HCT116 (cell line): ENCODE measurements around the gene SLC25A47. TPM values are rescaled to one million over a fixed set of nuclear protein-coding genes. Genes with fewer than 3 reads are reported as not detected.

ENCODE experiments used
- ATAC-seq: fragments of 200-7000 bp; cut with Tn5 transposase; 2 replicates; pipeline ENCODE4 v1.9.1; 2020; ENCODE audit warnings: mild to moderate bottlenecking, moderate library complexity
- BruUV-seq: library from RNA; stranded (reverse); fragments of 400-500 nt; replicated peaks from 2 replicates; lab custom pipeline; 2021; lab: Mats Ljungman, UMichigan
- CTCF ChIA-PET: fragments of 300-600 bp; sonication (Branson Sonifier 250); formaldehyde crosslinking; loops from one replicate; lab custom pipeline; 2021; ENCODE audit warnings: antibody characterized with exemption; lab: Charles Lee
- POLR2A ChIA-PET: fragments of 300-600, 350-600 bp; sonication (Branson Sonifier 250); formaldehyde crosslinking; loops from one replicate; lab custom pipeline; 2021; ENCODE audit warnings: antibody characterized with exemption; lab: Charles Lee
- RAD21 ChIA-PET, 2 experiments: fragments of 300-600 bp; sonication (Branson Sonifier 250); formaldehyde crosslinking; loops; one replicate each; lab custom pipeline; 2023; ENCODE audit warnings: low total read pairs in 2 of 2; ENCODE audit not compliant: uncharacterized antibody in 2 of 2, unreplicated experiment in 2 of 2, low non-redundant PET in 1 of 2; lab: Charles Lee
- DNase-seq: peaks from one replicate; pipeline ENCODE4 v3.0.0-alpha.2; 2010; ENCODE audit warnings: low read depth, low spot score
- H2AFZ ChIP-seq: fragments of 200-600 bp; shearing (Covaris generic), sonication (generic); 2 replicates; pipeline ENCODE4 v1.6.1; 2017; ENCODE audit warnings: low read depth, mixed run types, mixed read lengths, antibody characterized with exemption, low read length; ENCODE audit not compliant: poor library complexity, severe bottlenecking
- H3K27ac ChIP-seq: 2 replicates; pipeline ENCODE4 v1.5.1; 2012; ENCODE audit warnings: low read depth, low read length
- H3K27me3 ChIP-seq: fragments of 200-600 bp; sonication (generic); 2 replicates; pipeline ENCODE4 v1.6.1; 2016; ENCODE audit warnings: mixed run types, low read length, mixed read lengths; ENCODE audit not compliant: insufficient read depth
- H3K36me3 ChIP-seq, 2 experiments: fragments of 200-500 bp in 1 of 2; fragments of 200-600 bp in 1 of 2; sonication (Bioruptor generic) in 1 of 2; sonication (generic) in 1 of 2; 2 replicates each; pipeline versions ENCODE4 v1.5.1 to v1.6.1; 2014 to 2016; ENCODE audit warnings: low read length in 2 of 2, inconsistent platforms in 1 of 2, mixed read lengths in 1 of 2, mixed run types in 1 of 2; ENCODE audit not compliant: insufficient read depth in 2 of 2, control insufficient read depth in 1 of 2
- H3K4me1 ChIP-seq, 2 experiments: fragments of 200-600 bp in 1 of 2; sonication (generic) in 1 of 2; 2 replicates each; pipeline versions ENCODE4 v1.5.1 to v1.6.1; 2012 to 2017; ENCODE audit warnings: low read length in 2 of 2, inconsistent platforms in 1 of 2, mild to moderate bottlenecking in 1 of 2, mixed read lengths in 1 of 2, mixed run types in 1 of 2, moderate library complexity in 1 of 2; ENCODE audit not compliant: insufficient read depth in 2 of 2, control insufficient read depth in 1 of 2
- H3K4me2 ChIP-seq: fragments of 200-600 bp; sonication (generic); 2 replicates; pipeline ENCODE4 v1.6.1; 2017; ENCODE audit warnings: mixed run types, low read length, mixed read lengths
- H3K4me3 ChIP-seq, 2 experiments: fragments of 200-600 bp in 1 of 2; sonication (generic) in 1 of 2; replicated peaks in 1 of 2; 2 replicates each; pipeline ENCODE4 v1.5.1; 2011 to 2016; ENCODE audit warnings: low read length in 2 of 2, control low read depth in 1 of 2, low read depth in 1 of 2, mild to moderate bottlenecking in 1 of 2, mixed read lengths in 1 of 2, mixed run types in 1 of 2
- H3K79me2 ChIP-seq: fragments of 200-600 bp; sonication (generic); 2 replicates; pipeline ENCODE4 v1.6.1; 2017; ENCODE audit warnings: mild to moderate bottlenecking, mixed run types, low read length, moderate library complexity, mixed read lengths; ENCODE audit not compliant: insufficient read depth
- H3K9ac ChIP-seq: fragments of 200-600 bp; sonication (generic); 2 replicates; pipeline ENCODE4 v1.6.1; 2016; ENCODE audit warnings: low read length, mixed read lengths
- H3K9me2 ChIP-seq: fragments of 200-600 bp; sonication (generic), shearing (Covaris generic); 2 replicates; pipeline ENCODE4 v1.6.1; 2017; ENCODE audit warnings: mixed run types, mild to moderate bottlenecking, moderate library complexity; ENCODE audit not compliant: insufficient read depth
- H3K9me3 ChIP-seq, 2 experiments: fragments of 200-500 bp in 1 of 2; fragments of 200-600 bp in 1 of 2; sonication (Bioruptor generic) in 1 of 2; sonication (generic) in 1 of 2; 2 replicates each; pipeline ENCODE4 v1.6.1; 2014 to 2017; ENCODE audit warnings: low read length in 2 of 2, mixed read lengths in 2 of 2, inconsistent platforms in 1 of 2, low read depth in 1 of 2, mild to moderate bottlenecking in 1 of 2, mixed run types in 1 of 2, moderate library complexity in 1 of 2; ENCODE audit not compliant: control insufficient read depth in 1 of 2, insufficient read depth in 1 of 2
- H4K20me1 ChIP-seq: fragments of 200-600 bp; sonication (generic), shearing (Covaris generic); 2 replicates; pipeline ENCODE4 v1.6.1; 2017; ENCODE audit warnings: mixed run types, mild to moderate bottlenecking, moderate library complexity; ENCODE audit not compliant: insufficient read depth
- CBX3 ChIP-seq: IDR thresholded peaks from 2 replicates; pipeline ENCODE4 v1.6.1; 2012; ENCODE audit warnings: low read depth
- CEBPB ChIP-seq: IDR thresholded peaks from 2 replicates; pipeline ENCODE4 v1.6.1; 2012; ENCODE audit warnings: low read depth
- ELF1 ChIP-seq: IDR thresholded peaks from 2 replicates; pipeline ENCODE4 v1.6.1; 2012; ENCODE audit warnings: low read depth, borderline replicate concordance
- FOSL1 ChIP-seq: IDR thresholded peaks from 2 replicates; pipeline ENCODE4 v1.6.1; 2012; ENCODE audit warnings: low read depth
- POLR2AphosphoS5 ChIP-seq: IDR thresholded peaks from 2 replicates; pipeline ENCODE4 v1.6.1; 2011; ENCODE audit warnings: mild to moderate bottlenecking, low read depth, low read length, moderate library complexity
- SIN3A ChIP-seq: IDR thresholded peaks from 2 replicates; pipeline ENCODE4 v1.6.1; 2012; ENCODE audit warnings: low read depth
- SP1 ChIP-seq: IDR thresholded peaks from 2 replicates; pipeline ENCODE4 v1.6.1; 2012; ENCODE audit warnings: low read depth
- SRF ChIP-seq: IDR thresholded peaks from 2 replicates; pipeline ENCODE4 v1.6.1; 2012; ENCODE audit warnings: low read depth
- TCF7L2 ChIP-seq: IDR thresholded peaks from 2 replicates; pipeline ENCODE4 v1.7.0; 2011; ENCODE audit warnings: borderline replicate concordance, inconsistent platforms; ENCODE audit not compliant: insufficient read depth, insufficient read length; ENCODE audit errors: extremely low read depth
- ZNF274 ChIP-seq: fragments of 200-500 bp; sonication (Bioruptor generic); IDR thresholded peaks from 2 replicates; pipeline ENCODE4 v1.6.1; 2014; ENCODE audit warnings: mild to moderate bottlenecking, low read depth, low read length, inconsistent platforms
- intact Hi-C: fragments of 100-400 bp; cut with micrococcal nuclease; formaldehyde crosslinking; loops from 2 replicates; pipeline ENCODE4 v1.10.0; 2022
- total RNA-seq: library from RNA; stranded (reverse); gene quantifications from one replicate; pipeline ENCODE4 v1.2.1, GENCODE V29; 2021; ENCODE audit not compliant: unreplicated experiment
- TF ChIP-seq, protein P1 (sequence below): IDR thresholded peaks from 2 replicates; pipeline ENCODE4 v1.6.1; 2012; ENCODE audit warnings: low read depth
- TF ChIP-seq, protein P2 (sequence below): IDR thresholded peaks from 2 replicates; pipeline ENCODE4 v1.6.1; 2012

Gene SLC25A47
- total RNA-seq, 1 experiment from 2014 or later = 0.17 TPM

DNA sequence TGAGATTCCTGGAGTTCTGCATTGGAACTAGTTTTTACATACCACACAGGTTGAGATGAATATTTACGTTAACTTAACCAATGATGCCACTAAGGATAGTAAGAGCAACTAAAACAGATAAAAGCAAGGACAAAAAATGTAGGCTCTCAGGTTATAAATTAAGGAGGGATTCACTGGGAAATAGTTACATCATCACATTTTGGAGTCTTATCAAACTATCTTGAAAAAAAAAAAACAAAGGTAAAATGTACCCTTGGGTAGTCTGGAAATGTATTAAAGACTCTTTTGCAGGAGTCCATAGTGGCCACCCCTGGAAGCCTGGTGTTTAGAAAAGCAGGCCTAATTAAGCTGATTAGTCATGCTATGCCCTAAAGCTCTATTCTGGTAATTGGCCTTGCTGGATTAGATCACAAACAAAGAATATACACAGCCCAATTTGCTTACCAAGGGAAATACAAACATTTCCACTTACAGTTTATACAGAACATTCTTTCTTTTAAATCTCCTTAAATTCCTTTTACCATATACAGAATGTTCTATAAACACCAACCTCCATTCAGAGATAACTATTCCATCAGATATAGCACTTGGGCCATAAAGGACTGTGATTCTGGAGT is 39.3 kb downstream of the SLC25A47 start:
- Histone ChIP-seq H3K27ac (no peak overlapping the region), H3K79me2 (no peaks in the 10 kb centered on the region), H3K9ac (no peak overlapping the region), H3K36me3 (peaks cover 15 to 23% of the 10 kb centered on the region in 2 experiments), H4K20me1 (no peaks in the 10 kb centered on the region), H3K9me2 (no peaks in the 10 kb centered on the region), H3K4me3 (no peak overlapping the region), H3K4me2 (no peak overlapping the region), H3K9me3 (no peaks in the 10 kb centered on the region), H3K27me3 (no peaks in the 10 kb centered on the region), H2AFZ (no peak overlapping the region), H3K4me1 (no peaks in the 10 kb centered on the region)
- ChIA-PET RAD21 (no interaction called here), POLR2A (no interaction called here), CTCF (no interaction called here)
- TF ChIP-seq ZNF274 = no peak
- TF ChIP-seq FOSL1 = no peak
- TF ChIP-seq SP1 = no peak
- TF ChIP-seq CBX3 = no peak
- TF ChIP-seq, protein P1, sequence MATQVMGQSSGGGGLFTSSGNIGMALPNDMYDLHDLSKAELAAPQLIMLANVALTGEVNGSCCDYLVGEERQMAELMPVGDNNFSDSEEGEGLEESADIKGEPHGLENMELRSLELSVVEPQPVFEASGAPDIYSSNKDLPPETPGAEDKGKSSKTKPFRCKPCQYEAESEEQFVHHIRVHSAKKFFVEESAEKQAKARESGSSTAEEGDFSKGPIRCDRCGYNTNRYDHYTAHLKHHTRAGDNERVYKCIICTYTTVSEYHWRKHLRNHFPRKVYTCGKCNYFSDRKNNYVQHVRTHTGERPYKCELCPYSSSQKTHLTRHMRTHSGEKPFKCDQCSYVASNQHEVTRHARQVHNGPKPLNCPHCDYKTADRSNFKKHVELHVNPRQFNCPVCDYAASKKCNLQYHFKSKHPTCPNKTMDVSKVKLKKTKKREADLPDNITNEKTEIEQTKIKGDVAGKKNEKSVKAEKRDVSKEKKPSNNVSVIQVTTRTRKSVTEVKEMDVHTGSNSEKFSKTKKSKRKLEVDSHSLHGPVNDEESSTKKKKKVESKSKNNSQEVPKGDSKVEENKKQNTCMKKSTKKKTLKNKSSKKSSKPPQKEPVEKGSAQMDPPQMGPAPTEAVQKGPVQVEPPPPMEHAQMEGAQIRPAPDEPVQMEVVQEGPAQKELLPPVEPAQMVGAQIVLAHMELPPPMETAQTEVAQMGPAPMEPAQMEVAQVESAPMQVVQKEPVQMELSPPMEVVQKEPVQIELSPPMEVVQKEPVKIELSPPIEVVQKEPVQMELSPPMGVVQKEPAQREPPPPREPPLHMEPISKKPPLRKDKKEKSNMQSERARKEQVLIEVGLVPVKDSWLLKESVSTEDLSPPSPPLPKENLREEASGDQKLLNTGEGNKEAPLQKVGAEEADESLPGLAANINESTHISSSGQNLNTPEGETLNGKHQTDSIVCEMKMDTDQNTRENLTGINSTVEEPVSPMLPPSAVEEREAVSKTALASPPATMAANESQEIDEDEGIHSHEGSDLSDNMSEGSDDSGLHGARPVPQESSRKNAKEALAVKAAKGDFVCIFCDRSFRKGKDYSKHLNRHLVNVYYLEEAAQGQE = no peak
- TF ChIP-seq SIN3A = no peak
- TF ChIP-seq POLR2AphosphoS5 = no peak
- TF ChIP-seq, protein P2, sequence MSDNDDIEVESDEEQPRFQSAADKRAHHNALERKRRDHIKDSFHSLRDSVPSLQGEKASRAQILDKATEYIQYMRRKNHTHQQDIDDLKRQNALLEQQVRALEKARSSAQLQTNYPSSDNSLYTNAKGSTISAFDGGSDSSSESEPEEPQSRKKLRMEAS = no peak
- no peak for TF ChIP-seq CEBPB
- no peak for TF ChIP-seq SRF
- TF ChIP-seq TCF7L2 = no peak
- TF ChIP-seq ELF1 = no peak
- BruUV-seq = no TSS peak
- intact Hi-C loops = no loop called here
- ATAC-seq (no peak), DNase-seq (no peak)
